ENCODE measurements around the gene TMPRSS15. TPM values are rescaled to one million over a fixed set of nuclear protein-coding genes. Genes with fewer than 3 reads are reported as not detected.

The TMPRSS15 gene
- total RNA-seq, 2 experiments from 2014 or later: not detected

- no peak for ATAC-seq (ENCODE audit: low read depth)
- DNase-seq: no peak
- H3K27me3 Mint-ChIP-seq: peaks cover 15% of the 10 kb centered on the region
- no peak overlapping the region for H3K4me3 Mint-ChIP-seq
- POLR2A ChIA-PET: no interaction called here
- no peaks in the 10 kb centered on the region for H3K4me1 Mint-ChIP-seq
- no peak overlapping the region for H3K27ac Mint-ChIP-seq
- no peaks in the 10 kb centered on the region for H3K36me3 Mint-ChIP-seq
- H3K9me3 Mint-ChIP-seq: no peaks in the 10 kb centered on the region
Observed at GRCh38 chr21:18251065-18251464, 152.5 kb downstream of the TMPRSS15 start.

- Mint-ChIP-seq H3K27ac (no peak overlapping the region), H3K4me1 (no peaks in the 10 kb centered on the region), H3K36me3 (no peaks in the 10 kb centered on the region), H3K27me3 (peaks cover 25% of the 10 kb centered on the region), H3K4me3 (no peak overlapping the region), H3K9me3 (no peaks in the 10 kb centered on the region)
- POLR2A ChIA-PET: no interaction called here
- DNase-seq: no peak
- peak; percentile 22 for ATAC-seq (ENCODE audit: low read depth)
Observed at GRCh38 chr21:18249672-18250071, 153.9 kb downstream of the TMPRSS15 start.

- H3K4me3 Mint-ChIP-seq: no peak overlapping the region
- POLR2A ChIA-PET: no interaction called here
- H3K9me3 Mint-ChIP-seq: no peaks in the 10 kb centered on the region
- no peaks in the 10 kb centered on the region for H3K36me3 Mint-ChIP-seq
- DNase-seq (no peak), ATAC-seq (ENCODE audit: low read depth) (no peak)
- peaks cover 39% of the 10 kb centered on the region for H3K27me3 Mint-ChIP-seq
- no peak overlapping the region for H3K27ac Mint-ChIP-seq
- no peaks in the 10 kb centered on the region for H3K4me1 Mint-ChIP-seq
Observed at GRCh38 chr21:18248171-18248570, 155.4 kb downstream of the TMPRSS15 start.

- Mint-ChIP-seq H3K27ac (no peak overlapping the region), H3K4me1 (no peaks in the 10 kb centered on the region), H3K4me3 (no peak overlapping the region), H3K27me3 (peaks cover 42% of the 10 kb centered on the region), H3K9me3 (no peaks in the 10 kb centered on the region), H3K36me3 (no peaks in the 10 kb centered on the region)
- POLR2A ChIA-PET: no interaction called here
- no peak for DNase-seq
- ATAC-seq (ENCODE audit: low read depth): no peak
Observed at GRCh38 chr21:18245464-18245967, 158.1 kb downstream of the TMPRSS15 start.

- H3K4me3 Mint-ChIP-seq: no peak within 1 kb of the TSS
- H3K4me1 Mint-ChIP-seq: no peaks in the 10 kb centered on the region
Observed at GRCh38 chr21:18244671-18245463, 158.7 kb downstream of the TMPRSS15 start, which contains the start of gene CHODL. Gene CHODL, plus strand, starts transcription at chr21:18244833. Its CDS starts 391 bp downstream, at chr21:18245224.

GRCh38 chr21:18235545-18235944, 168.0 kb downstream of the TMPRSS15 start:
- Mint-ChIP-seq H3K4me3 (no peak overlapping the region), H3K27me3 (no peaks in the 10 kb centered on the region), H3K9me3 (no peaks in the 10 kb centered on the region), H3K4me1 (no peaks in the 10 kb centered on the region), H3K27ac (no peak overlapping the region), H3K36me3 (no peaks in the 10 kb centered on the region)
- ATAC-seq (ENCODE audit: low read depth) (no peak), DNase-seq (no peak)
- POLR2A ChIA-PET: no interaction called here

More at GRCh38 chr21:18244671-18245463, 158.7 kb downstream of the TMPRSS15 start, which contains the start of gene CHODL:
- H3K27ac Mint-ChIP-seq: no peak within 1 kb of the TSS
- ATAC-seq (ENCODE audit: low read depth) (no peak), DNase-seq (no peak)
- POLR2A ChIA-PET: no interaction called here
- no peaks in the 10 kb centered on the region for H3K9me3 Mint-ChIP-seq
- no peaks in the 10 kb centered on the region for H3K36me3 Mint-ChIP-seq
- peaks cover 42% of the 10 kb centered on the region for H3K27me3 Mint-ChIP-seq

GRCh38 chr21:18228060-18228739, 175.4 kb downstream of the TMPRSS15 start:
- no peak for DNase-seq
- Mint-ChIP-seq H3K4me3 (no peak overlapping the region), H3K27me3 (no peaks in the 10 kb centered on the region), H3K4me1 (no peaks in the 10 kb centered on the region), H3K36me3 (no peaks in the 10 kb centered on the region), H3K27ac (no peak overlapping the region), H3K9me3 (no peaks in the 10 kb centered on the region)
- no peak for ATAC-seq (ENCODE audit: low read depth)
- POLR2A ChIA-PET: no interaction called here

GRCh38 chr21:18222346-18222745, 181.2 kb downstream of the TMPRSS15 start:
- Mint-ChIP-seq H3K27ac (no peak overlapping the region), H3K9me3 (peaks cover 13% of the 10 kb centered on the region), H3K4me1 (no peaks in the 10 kb centered on the region), H3K27me3 (no peaks in the 10 kb centered on the region), H3K4me3 (no peak overlapping the region), H3K36me3 (no peaks in the 10 kb centered on the region)
- ATAC-seq (ENCODE audit: low read depth): no peak
- DNase-seq: no peak
- POLR2A ChIA-PET: no interaction called here

- POLR2A ChIA-PET: no interaction called here
- Mint-ChIP-seq H3K4me1 (no peaks in the 10 kb centered on the region), H3K27ac (no peak overlapping the region), H3K36me3 (no peaks in the 10 kb centered on the region), H3K4me3 (no peak overlapping the region), H3K9me3 (peaks cover 17% of the 10 kb centered on the region), H3K27me3 (no peaks in the 10 kb centered on the region)
- DNase-seq: no peak
- no peak for ATAC-seq (ENCODE audit: low read depth)
Observed at GRCh38 chr21:18220498-18220897, 183.1 kb downstream of the TMPRSS15 start.

Other genes starting within 250 kb of the TMPRSS15 start
- gene CHODL, start 159.0 kb downstream of the TMPRSS15 start, total RNA-seq: under 1 TPM; 0.28 to 0.31 TPM

All from activated naive CD8-positive, alpha-beta T cell treated with anti-CD3 and anti-CD28 coated beads, Interleukin-2, amount 10 ng/mL, durations not matched to agents 7 days and 5 days (primary cell).